Lower leg skin (tissue), 4 donors: ENCODE measurements around the gene COL18A1. TPM values are rescaled to one million over a fixed set of nuclear protein-coding genes. Genes with fewer than 3 reads are reported as not detected.
A peak's percentile ranks its signal among the peaks of the same experiment; 100 is the strongest.

ENCODE experiments used
- DNase-seq, 2 donors: peaks; one replicate each; pipeline ENCODE4 v3.0.0-alpha.2; 2019; ENCODE audit warnings: low spot score in 2 of 2
- H3K4me3 ChIP-seq: fragments of 200-600 bp; sonication (generic); 2 replicates; pipeline ENCODE4 v1.5.1; 2017; ENCODE audit warnings: mild to moderate bottlenecking, low read depth; ENCODE audit not compliant: poor library complexity, severe bottlenecking
- CTCF ChIP-seq, 3 donors: fragments of 450-650 bp; IDR thresholded peaks; one replicate each; pipeline ENCODE4 v1.5.1; 2016; ENCODE audit warnings: antibody characterized with exemption in 3 of 3, mild to moderate bottlenecking in 3 of 3, moderate library complexity in 2 of 3
- POLR2A ChIP-seq, 2 donors: fragments of 450-650 bp; IDR thresholded peaks; one replicate each; pipeline ENCODE4 v1.6.1; 2016 to 2017; ENCODE audit warnings: antibody characterized with exemption in 2 of 2, mild to moderate bottlenecking in 1 of 2, moderate library complexity in 1 of 2
- WGBS, 2 donors: methylation state at CpG; one replicate each; pipeline ENCODE4 v1.1.5; 2018; 5-methylcytosine and 5-hydroxymethylcytosine counted together
- intact Hi-C: fragments of 100-400 bp; cut with DNase I; formaldehyde crosslinking; loops from one replicate; pipeline ENCODE4 v1.15.0; 2023; ENCODE audit warnings: low total_unique reads
- total RNA-seq, 4 donors: library from RNA; depleted of rRNA; stranded (reverse); fragments of >200 nt; gene quantifications; one replicate each; pipeline ENCODE4 v1.1.0, GENCODE V29; 2016

Gene COL18A1
- total RNA-seq, 4 donors from 2014 or later: 63.3 to 126 (median 85.9) TPM

DNA sequence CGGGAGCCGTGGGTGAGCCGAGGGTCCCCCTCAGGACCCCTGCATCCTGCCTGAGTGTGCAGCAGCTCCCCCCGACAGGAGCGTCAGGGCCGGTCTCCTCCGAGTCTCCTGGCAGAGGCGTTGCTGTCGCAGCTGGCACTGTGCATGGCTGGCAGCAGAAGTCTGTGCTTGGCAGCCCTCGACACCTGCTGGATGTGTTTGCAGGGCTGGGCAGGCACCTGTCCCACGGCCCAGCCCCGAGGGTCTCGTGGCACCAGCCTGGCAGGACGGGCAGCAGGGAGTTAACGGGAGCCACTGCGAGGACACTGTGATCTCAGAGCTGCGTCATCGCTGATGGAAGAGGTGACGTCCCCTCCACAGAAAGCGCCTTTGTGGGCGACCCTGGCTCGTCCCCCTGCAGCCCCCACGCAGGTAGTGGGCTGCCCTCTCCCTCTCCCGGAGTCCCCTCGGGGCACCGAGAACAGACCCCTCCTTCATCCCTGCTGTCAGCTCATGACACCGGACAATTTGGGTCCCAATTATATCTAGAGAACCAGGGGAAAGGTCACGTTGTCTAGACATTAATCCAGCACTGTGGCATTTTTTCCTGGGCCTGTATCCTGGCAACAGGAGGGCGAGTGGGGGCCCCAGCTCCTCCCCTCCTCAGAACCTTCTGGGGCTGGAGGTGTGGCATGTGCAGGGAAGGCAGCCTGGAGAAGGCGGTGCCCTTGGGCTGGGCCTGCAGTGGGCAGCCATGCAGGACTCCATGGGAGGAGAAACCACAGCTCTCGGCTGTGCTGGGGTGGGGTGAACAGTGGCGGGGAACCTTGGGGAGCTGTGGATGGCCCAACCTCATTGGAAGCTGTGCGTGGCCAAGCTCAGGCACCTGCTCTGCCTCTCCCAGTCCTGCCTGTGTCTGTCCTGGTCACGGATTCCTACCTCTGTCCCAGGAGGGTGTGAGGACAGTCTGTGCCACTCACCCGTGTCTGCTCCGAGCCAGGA is 15.4 kb downstream of the COL18A1 start:
- no peak for TF ChIP-seq CTCF (IDR thresholded peaks at IDR 0.05)
- no peak for TF ChIP-seq POLR2A (IDR thresholded peaks at IDR 0.05)
- DNase-seq: no peak
- H3K4me3 ChIP-seq: no peak overlapping the region
- 45 to 64% methylated on average over 30 to 34 of the region's 36 CpGs for WGBS, 2 donors
- intact Hi-C loops: no loop called here

DNA sequence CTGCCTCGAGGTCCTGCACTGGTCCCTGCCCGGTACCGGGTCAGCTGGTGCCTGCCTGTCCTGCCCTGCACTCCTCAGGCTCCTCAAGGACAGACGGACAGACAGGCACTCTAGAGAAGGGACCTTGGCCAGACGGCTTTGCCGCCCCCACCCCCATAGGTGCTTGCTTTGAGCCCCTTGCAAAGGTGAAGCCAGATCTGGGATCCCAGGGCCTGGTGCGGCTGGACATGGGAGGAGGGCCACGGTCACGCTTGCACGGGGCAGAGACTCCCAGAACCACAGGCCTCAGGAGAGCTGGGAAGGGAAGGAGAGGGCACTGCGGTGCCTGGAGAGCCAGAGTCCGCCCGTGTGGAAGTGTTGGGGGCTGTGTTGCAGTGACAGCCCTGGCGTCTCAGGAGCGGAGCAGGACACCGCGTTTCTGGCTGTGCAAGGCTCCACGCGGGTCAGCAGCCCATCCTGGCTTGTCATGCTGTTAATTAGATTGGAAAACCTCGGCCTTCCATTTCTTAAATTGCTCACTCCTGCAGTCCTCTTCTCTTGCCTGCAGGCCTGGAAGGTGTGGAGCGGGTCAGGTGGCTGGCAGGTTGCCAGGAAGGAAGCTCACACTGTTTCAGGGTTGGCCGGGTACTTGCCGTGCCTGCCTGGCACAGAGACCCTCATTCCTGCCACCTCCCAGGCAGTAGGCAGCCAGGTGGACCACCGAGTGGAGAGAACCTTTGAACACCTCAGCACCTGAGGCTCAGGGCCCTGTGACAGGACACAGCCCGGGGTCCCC is 16.3 kb downstream of the COL18A1 start:
- peak in 1 of 2 donors; percentile 90 for DNase-seq
- WGBS, 2 donors: 65 to 71% methylated on average over 22 to 25 of the region's 25 CpGs
- intact Hi-C loops: no loop called here
- no peak for TF ChIP-seq POLR2A (IDR thresholded peaks at IDR 0.05)
- TF ChIP-seq CTCF (IDR thresholded peaks at IDR 0.05): no peak
- H3K4me3 ChIP-seq: no peak overlapping the region

GRCh38 chr21:45421846-45422775 is 17.1 kb downstream of the COL18A1 start:
- intact Hi-C loops: no loop called here
- TF ChIP-seq POLR2A (IDR thresholded peaks at IDR 0.05) (no peak), CTCF (IDR thresholded peaks at IDR 0.05) (no peak)
- DNase-seq: peak in 1 of 2 donors; percentile 82
- 83% methylated on average over 23 to 28 of the region's 28 CpGs for WGBS, 2 donors
- H3K4me3 ChIP-seq: no peak overlapping the region

GRCh38 chr21:45423201-45423955 is 18.4 kb downstream of the COL18A1 start:
- intact Hi-C loops: no loop called here
- no peak for DNase-seq
- no peak for TF ChIP-seq CTCF (IDR thresholded peaks at IDR 0.05)
- no peak for TF ChIP-seq POLR2A (IDR thresholded peaks at IDR 0.05)
- WGBS, 2 donors: 83 to 91% methylated on average over 11 to 23 of the region's 23 CpGs
- H3K4me3 ChIP-seq: no peak overlapping the region
